Skin of body (tissue), 2 donors: ENCODE results near the gene PTPRCAP. TPM values are rescaled to one million over a fixed set of nuclear protein-coding genes. Genes with fewer than 3 reads are reported as not detected.
"Not testable (repeated sequence)": the region's sequence is repeated elsewhere in the genome, so short reads cannot be mapped to it uniquely, and the experiment has no call there.

Experiments used
- DNase-seq: peaks from one replicate; lab custom pipeline; 2025; lab: John Stamatoyannopoulos, UW
- total RNA-seq: library from RNA; depleted of rRNA; stranded (reverse); fragments of >200 nt; gene quantifications from one replicate; pipeline ENCODE4 v1.2.3, GENCODE V29; 2014

PTPRCAP gene
- total RNA-seq, result 0.89 TPM

GRCh38 chr11:67437082-67437808 is at the start of gene PTPRCAP:
PTPRCAP (minus strand) TSS chr11:67437682; CDS start chr11:67437619, 63 bp downstream.
- no peak for DNase-seq

GRCh38 chr11:67486481-67487195 is 49.2 kb upstream of the PTPRCAP start:
- no peak for DNase-seq

GRCh38 chr11:67485873-67486361 is 48.4 kb upstream of the PTPRCAP start:
- DNase-seq, result not testable (repeated sequence)

- no peak for DNase-seq
Measured at GRCh38 chr11:67484847-67485311, 47.4 kb upstream of the PTPRCAP start.

GRCh38 chr11:67483831-67484665 is 46.6 kb upstream of the PTPRCAP start:
- DNase-seq, result no peak

GRCh38 chr11:67482827-67483798 is 45.6 kb upstream of the PTPRCAP start, which contains the start of gene AIP:
AIP (plus strand) TSS chr11:67483026; CDS start chr11:67483159, 133 bp downstream.
- peak; percentile 98 for DNase-seq

GRCh38 chr11:67482275-67482826 is 44.9 kb upstream of the PTPRCAP start:
- DNase-seq, result no peak

- not testable (repeated sequence) for DNase-seq
Measured at GRCh38 chr11:67477344-67478050, 40.0 kb upstream of the PTPRCAP start.

- not testable (repeated sequence) for DNase-seq
Measured at GRCh38 chr11:67476692-67477091, 39.2 kb upstream of the PTPRCAP start.

- no peak for DNase-seq
Measured at GRCh38 chr11:67472882-67473281, 35.4 kb upstream of the PTPRCAP start.

GRCh38 chr11:67470337-67471002 is 33.0 kb upstream of the PTPRCAP start:
- DNase-seq, result no peak

GRCh38 chr11:67469508-67469811 is 32.0 kb upstream of the PTPRCAP start:
- DNase-seq, result no peak

- DNase-seq, result peak; percentile 88
Measured at GRCh38 chr11:67468759-67469507, 31.5 kb upstream of the PTPRCAP start, which contains the start of gene TMEM134. TMEM134 (minus strand) TSS chr11:67469251; CDS start chr11:67469192, 59 bp downstream.

- DNase-seq, result no peak
Measured at GRCh38 chr11:67468456-67468758, 30.9 kb upstream of the PTPRCAP start.

GRCh38 chr11:67468056-67468455 is 30.6 kb upstream of the PTPRCAP start:
- no peak for DNase-seq

- no peak for DNase-seq
Measured at GRCh38 chr11:67466962-67467771, 29.7 kb upstream of the PTPRCAP start.

GRCh38 chr11:67466367-67466766 is 28.9 kb upstream of the PTPRCAP start:
- DNase-seq, result no peak
